Measurements from ENCODE around the gene NOL11. TPM values are rescaled to one million over a fixed set of nuclear protein-coding genes. Genes with fewer than 3 reads are reported as not detected.

The NOL11 gene
- total and polyA plus RNA-seq, 2 donors (not counting 3 experiments of a cell fraction or from before 2014, with no cell fraction given), result 17.7 to 52.6 TPM

DNA sequence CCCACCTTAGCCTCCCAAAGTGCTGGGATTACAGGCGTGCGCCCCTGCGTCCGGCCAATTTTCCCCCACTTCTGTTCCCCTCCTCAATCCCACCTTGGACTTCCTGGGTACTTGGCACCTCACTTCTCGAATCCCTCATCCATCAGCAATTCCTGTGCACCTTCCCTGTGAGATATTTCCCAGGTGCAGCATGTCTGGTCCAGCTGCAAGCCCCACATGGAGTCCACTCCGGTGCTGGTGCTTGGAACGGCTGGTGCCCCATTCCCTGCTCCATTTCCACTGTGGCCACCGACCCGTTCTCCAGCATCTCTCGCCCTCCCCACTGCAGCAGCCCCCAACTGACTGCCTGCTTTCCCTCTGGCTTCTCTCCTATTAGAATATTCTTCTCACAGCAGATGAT, 35.3 kb downstream of the NOL11 start:
- ChIA-PET POLR2A (no interaction called here), CTCF (interaction anchor here (1.1 kb wide), 1 partner anchor 23 kb away, joined by 3 read pairs; no protein-coding TSS in a partner anchor)
- Histone ChIP-seq H2AFZ (ENCODE audit: low read depth, low read length) (no peak overlapping the region), H3K9me3 (replicated peaks; ENCODE audit: control insufficient read depth, insufficient read depth, low read length) (no peaks in the 10 kb centered on the region), H3K79me2 (ENCODE audit: control insufficient read depth, insufficient read depth, low read length) (no peaks in the 10 kb centered on the region), H3K27ac (ENCODE audit: insufficient read depth, low read depth, low read length) (no peak overlapping the region), H3K4me2 (ENCODE audit: insufficient read depth, low read length) (no peak overlapping the region), H3K9ac (replicated peaks; ENCODE audit: extremely low read depth, insufficient read depth, low read length) (no peak overlapping the region), H3K27me3 (ENCODE audit: control insufficient read depth in 2 of 2, insufficient read depth in 2 of 2, low read length in 2 of 2) (no peaks in the 10 kb centered on the region), H3K4me3 (replicated peaks in 1 of 3; ENCODE audit: insufficient read depth in 1 of 3, low read depth in 1 of 3, low read length in 3 of 3) (no peak overlapping the region), H3K9me1 (replicated peaks; ENCODE audit: control insufficient read depth, extremely low read depth, insufficient read depth, low read length) (no peaks in the 10 kb centered on the region), H3K4me1 (ENCODE audit: control insufficient read depth, extremely low read depth, insufficient read depth, low read length) (no peaks in the 10 kb centered on the region), H4K20me1 (replicated peaks; ENCODE audit: control insufficient read depth, extremely low read depth, insufficient read depth, low read length) (no peaks in the 10 kb centered on the region), H3K36me3 (ENCODE audit: control insufficient read depth in 2 of 2, extremely low read depth in 1 of 2, insufficient read depth in 2 of 2, low read length in 2 of 2) (peaks cover 4 to 11% of the 10 kb centered on the region in 2 experiments)
- intact Hi-C loops (cut with micrococcal nuclease) (no loop called here), dilution Hi-C loops (cut with MboI; ENCODE audit: extremely low pct_ligation_motif_present, low sequenced_read_pairs) (no loop called here)
- no peak for FAIRE-seq
- no peak for DNase-seq (ENCODE audit: low read depth, low spot score)
- TF ChIP-seq EZH2 (IDR thresholded peaks at IDR 0.05; ENCODE audit: borderline replicate concordance, low read depth, low read length, severe bottlenecking), result no peak
- TF ChIP-seq, protein P1, sequence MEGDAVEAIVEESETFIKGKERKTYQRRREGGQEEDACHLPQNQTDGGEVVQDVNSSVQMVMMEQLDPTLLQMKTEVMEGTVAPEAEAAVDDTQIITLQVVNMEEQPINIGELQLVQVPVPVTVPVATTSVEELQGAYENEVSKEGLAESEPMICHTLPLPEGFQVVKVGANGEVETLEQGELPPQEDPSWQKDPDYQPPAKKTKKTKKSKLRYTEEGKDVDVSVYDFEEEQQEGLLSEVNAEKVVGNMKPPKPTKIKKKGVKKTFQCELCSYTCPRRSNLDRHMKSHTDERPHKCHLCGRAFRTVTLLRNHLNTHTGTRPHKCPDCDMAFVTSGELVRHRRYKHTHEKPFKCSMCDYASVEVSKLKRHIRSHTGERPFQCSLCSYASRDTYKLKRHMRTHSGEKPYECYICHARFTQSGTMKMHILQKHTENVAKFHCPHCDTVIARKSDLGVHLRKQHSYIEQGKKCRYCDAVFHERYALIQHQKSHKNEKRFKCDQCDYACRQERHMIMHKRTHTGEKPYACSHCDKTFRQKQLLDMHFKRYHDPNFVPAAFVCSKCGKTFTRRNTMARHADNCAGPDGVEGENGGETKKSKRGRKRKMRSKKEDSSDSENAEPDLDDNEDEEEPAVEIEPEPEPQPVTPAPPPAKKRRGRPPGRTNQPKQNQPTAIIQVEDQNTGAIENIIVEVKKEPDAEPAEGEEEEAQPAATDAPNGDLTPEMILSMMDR (IDR thresholded peaks at IDR 0.05; ENCODE audit: extremely low read depth in 1 of 2, insufficient read depth in 1 of 2, low read depth in 1 of 2, low read length in 2 of 2), result no peak
- no peak for TF ChIP-seq JUN (IDR thresholded peaks at IDR 0.05; ENCODE audit: borderline replicate concordance, insufficient read depth, insufficient read length, low read depth)
- no peak for TF ChIP-seq POLR2A (IDR thresholded peaks at IDR 0.05; ENCODE audit: low read depth, low read length)
- TF ChIP-seq FOS (IDR thresholded peaks at IDR 0.05; ENCODE audit: borderline replicate concordance, insufficient read depth, low read length), result no peak
- TF ChIP-seq POLR2AphosphoS5 (IDR thresholded peaks at IDR 0.05; ENCODE audit: insufficient read depth, low read depth, low read length), result no peak
- TF ChIP-seq MYC (IDR thresholded peaks at IDR 0.05; ENCODE audit: low read depth, low read length), result no peak
- TF ChIP-seq GATA2 (IDR thresholded peaks at IDR 0.05; ENCODE audit: insufficient read depth, insufficient read length, low read depth, low read length), result no peak
- TF ChIP-seq, protein P2, sequence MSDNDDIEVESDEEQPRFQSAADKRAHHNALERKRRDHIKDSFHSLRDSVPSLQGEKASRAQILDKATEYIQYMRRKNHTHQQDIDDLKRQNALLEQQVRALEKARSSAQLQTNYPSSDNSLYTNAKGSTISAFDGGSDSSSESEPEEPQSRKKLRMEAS (IDR thresholded peaks at IDR 0.05; ENCODE audit: insufficient read depth, insufficient read length), result no peak
- BruUV-seq (replicated peaks), result no TSS peak
